ENCODE results near the gene OSER1. TPM values are rescaled to one million over a fixed set of nuclear protein-coding genes. Genes with fewer than 3 reads are reported as not detected.

OSER1 gene
- total RNA-seq, 5 donors from 2014 or later (not counting 1 experiment from before 2014, with no cell fraction given) = 28.7 to 96.7 (median 35.4) TPM

DNA sequence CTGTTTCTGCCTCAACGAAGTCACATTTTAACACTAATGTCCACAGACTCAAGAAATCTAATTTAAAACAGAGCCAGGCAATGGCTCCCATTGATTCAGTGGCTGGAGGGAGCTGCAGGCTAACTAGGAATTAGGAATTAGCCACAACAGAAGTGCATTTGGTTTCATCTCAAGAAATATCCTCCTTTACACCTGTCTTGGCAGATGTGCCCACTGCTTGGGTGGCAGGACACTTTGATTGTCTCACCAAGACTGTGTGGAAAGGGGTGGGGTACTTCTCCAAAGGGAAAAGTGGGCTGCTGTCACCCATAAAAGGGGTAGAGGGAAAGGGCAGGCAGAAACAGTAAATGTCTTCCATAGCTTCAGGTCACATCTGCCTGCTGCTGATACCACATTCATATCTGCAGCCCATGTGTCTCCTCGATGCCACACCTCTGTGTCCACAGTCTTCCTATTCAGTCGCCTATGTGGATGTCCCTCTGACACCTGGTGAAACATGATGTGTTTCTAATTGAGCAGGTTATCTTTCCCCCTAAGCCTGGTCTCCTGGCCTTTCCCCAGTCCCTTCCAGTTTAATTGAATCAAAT lies 10.9 kb upstream of the OSER1 start:
- Mint-ChIP-seq H3K36me3 (peaks cover 3% of the 10 kb centered on the region), H3K9me3 (no peaks in the 10 kb centered on the region), H3K4me1 (peaks cover 49 to 57% (median 53%) of the 10 kb centered on the region in 3 donors), H3K27me3 (no peaks in the 10 kb centered on the region), H3K27ac (peak overlapping the region; percentile 95 to 96), H3K4me3 (peak overlapping the region in 1 of 3 donors; percentile 85)
- Histone ChIP-seq H3K4me3 (ENCODE audit: control insufficient read depth in 1 of 2, extremely low read depth in 1 of 2, low read length in 1 of 2) (no peak overlapping the region), H3K27ac (ENCODE audit: low read length) (no peak overlapping the region), H3K36me3 (ENCODE audit: control insufficient read depth in 2 of 2, extremely low read depth in 1 of 2, insufficient read depth in 1 of 2, low read length in 1 of 2) (peaks cover 0 to under 1% of the 10 kb centered on the region in 2 donors), H3K4me1 (ENCODE audit: control insufficient read depth in 1 of 2, extremely low read depth in 1 of 2, insufficient read depth in 2 of 2, low read length in 2 of 2) (peaks cover 36 to 42% of the 10 kb centered on the region in 2 experiments), H3K27me3 (replicated peaks in 1 of 2; ENCODE audit: control insufficient read depth in 2 of 2, extremely low read depth in 1 of 2, insufficient read depth in 2 of 2, low read length in 1 of 2) (no peaks in the 10 kb centered on the region), H3K9me3 (no peaks in the 10 kb centered on the region)
- ChIA-PET POLR2A (interaction anchor here in 1 of 2 donors (0.5 kb wide), 1 partner anchor 123 kb away, joined by 3 read pairs; no protein-coding TSS in a partner anchor), CTCF (no interaction called here)
- ATAC-seq (replicated peaks in 1 of 4) (no peak), DNase-seq (no peak)
- WGBS (ENCODE audit: insufficient coverage) = 60% methylated on average over 1 of the region's 3 CpGs

GRCh38 chr20:44219791-44220190 lies 9.2 kb upstream of the OSER1 start:
- peaks cover 39 to 49% of the 10 kb centered on the region in 2 experiments for H3K4me1 ChIP-seq (ENCODE audit: control insufficient read depth in 1 of 2, extremely low read depth in 1 of 2, insufficient read depth in 2 of 2, low read length in 2 of 2)
- H3K4me3 Mint-ChIP-seq = peak overlapping the region; percentile 52 to 85 (median 58)
- no peaks in the 10 kb centered on the region for H3K9me3 ChIP-seq
- H3K4me3 ChIP-seq (ENCODE audit: control insufficient read depth in 1 of 2, extremely low read depth in 1 of 2, low read length in 1 of 2) = peak overlapping the region in 1 of 2 donors; percentile 7
- H3K9me3 Mint-ChIP-seq = no peaks in the 10 kb centered on the region
- H3K27ac Mint-ChIP-seq = peak overlapping the region; percentile 95 to 96
- no peaks in the 10 kb centered on the region for H3K27me3 Mint-ChIP-seq
- ATAC-seq (replicated peaks in 1 of 4) = no peak
- H3K36me3 Mint-ChIP-seq = peaks cover 14% of the 10 kb centered on the region
- ChIA-PET POLR2A (no interaction called here), CTCF (interaction anchor here in 1 of 2 donors (8.2 kb wide), 1 partner anchor 90 kb away, joined by 111 read pairs; the partner anchor contains the start of gene FITM2)
- H3K36me3 ChIP-seq (ENCODE audit: control insufficient read depth in 2 of 2, extremely low read depth in 1 of 2, insufficient read depth in 1 of 2, low read length in 1 of 2) = peaks cover 0 to 2% of the 10 kb centered on the region in 2 donors
- no peak for DNase-seq
- H3K27ac ChIP-seq (ENCODE audit: low read length) = peak overlapping the region; percentile 76
- no peaks in the 10 kb centered on the region for H3K27me3 ChIP-seq (replicated peaks in 1 of 2; ENCODE audit: control insufficient read depth in 2 of 2, extremely low read depth in 1 of 2, insufficient read depth in 2 of 2, low read length in 1 of 2)
- peaks cover 63 to 70% (median 67%) of the 10 kb centered on the region in 3 donors for H3K4me1 Mint-ChIP-seq
- 80% methylated on average over 6 of the region's 6 CpGs for WGBS (ENCODE audit: insufficient coverage)

DNA sequence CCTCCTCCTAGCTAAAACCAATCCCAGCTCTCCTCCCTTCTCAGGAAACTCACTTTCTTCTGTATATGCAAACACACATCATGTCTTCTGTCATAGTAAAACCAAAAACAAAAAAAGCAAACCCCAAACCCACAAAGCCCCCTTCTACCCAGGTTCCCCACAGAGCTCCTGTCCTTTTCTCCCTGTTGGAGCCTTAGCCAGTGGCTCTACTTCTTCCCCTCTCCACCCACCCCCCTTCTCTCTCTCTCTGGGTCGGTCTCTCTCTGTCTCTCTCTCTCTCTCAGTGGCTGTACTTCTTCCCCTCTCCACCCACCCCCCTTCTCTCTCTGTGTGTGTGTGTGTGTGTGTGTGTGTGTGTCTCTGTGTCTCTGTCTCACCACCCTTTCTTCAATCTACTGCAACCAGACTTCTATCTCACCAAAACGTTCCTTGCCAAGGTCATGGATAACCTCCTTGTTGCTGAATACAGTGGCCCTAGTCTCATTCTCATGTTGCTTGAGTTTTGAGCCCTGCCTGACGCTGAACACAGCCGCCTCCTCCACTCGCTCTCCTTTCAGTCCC lies 8.7 kb upstream of the OSER1 start:
- H3K36me3 ChIP-seq (ENCODE audit: control insufficient read depth in 2 of 2, extremely low read depth in 1 of 2, insufficient read depth in 1 of 2, low read length in 1 of 2) = peaks cover 0 to 2% of the 10 kb centered on the region in 2 donors
- Mint-ChIP-seq H3K4me3 (peak overlapping the region; percentile 78 to 85 (median 78)), H3K36me3 (peaks cover 14% of the 10 kb centered on the region), H3K4me1 (peaks cover 68 to 73% (median 72%) of the 10 kb centered on the region in 3 donors), H3K9me3 (no peaks in the 10 kb centered on the region), H3K27me3 (no peaks in the 10 kb centered on the region), H3K27ac (peak overlapping the region; percentile 95 to 96)
- H3K9me3 ChIP-seq = no peaks in the 10 kb centered on the region
- ChIA-PET CTCF (interaction anchor here (0.7 to 8.2 kb wide), 13 partner anchors 16 to 913 kb away, joined by 3 to 246 read pairs (median 4); partner anchors contain the start of gene FITM2 (in 2 of the 2)), POLR2A (interaction anchor here (0.6 to 1.2 kb wide), 5 partner anchors 10 to 425 kb away, joined by 3 to 5 read pairs (median 4); partner anchors contain the start of gene FITM2 (in 1 of the 2))
- H3K27ac ChIP-seq (ENCODE audit: low read length) = peak overlapping the region; percentile 76
- H3K4me1 ChIP-seq (ENCODE audit: control insufficient read depth in 1 of 2, extremely low read depth in 1 of 2, insufficient read depth in 2 of 2, low read length in 2 of 2) = peaks cover 39 to 50% of the 10 kb centered on the region in 2 experiments
- WGBS (ENCODE audit: insufficient coverage) = 29% methylated on average over 4 of the region's 5 CpGs
- peak in 3 of 4 experiments; percentile 8 to 15 (median 14) for ATAC-seq (replicated peaks in 1 of 4)
- peak overlapping the region in 1 of 2 donors; percentile 7 for H3K4me3 ChIP-seq (ENCODE audit: control insufficient read depth in 1 of 2, extremely low read depth in 1 of 2, low read length in 1 of 2)
- no peaks in the 10 kb centered on the region for H3K27me3 ChIP-seq (replicated peaks in 1 of 2; ENCODE audit: control insufficient read depth in 2 of 2, extremely low read depth in 1 of 2, insufficient read depth in 2 of 2, low read length in 1 of 2)
- peak in 11 of 35 experiments; percentile 12 to 42 (median 33) for DNase-seq

DNA sequence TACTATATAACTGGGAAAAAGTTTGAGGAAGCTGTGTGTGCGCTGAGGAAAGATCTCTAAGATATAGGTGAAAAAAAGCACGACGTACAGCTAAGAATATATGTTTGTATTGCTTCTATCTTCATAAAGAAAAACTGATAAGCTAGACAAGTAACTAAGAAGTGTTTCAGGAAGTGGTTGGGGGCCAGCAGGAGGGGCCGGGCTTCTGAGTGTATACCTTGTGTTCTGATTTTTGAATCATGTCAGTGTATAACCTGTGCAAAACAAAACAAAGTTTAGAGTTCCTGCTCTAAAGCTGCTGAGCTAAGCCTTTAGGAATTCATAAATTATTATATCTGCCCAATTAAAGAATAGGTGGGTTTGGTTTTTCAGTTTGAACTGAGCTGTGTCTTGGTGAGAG lies 7.9 kb upstream of the OSER1 start:
- peak; percentile 73 to 78 (median 77) for ATAC-seq (replicated peaks in 1 of 4)
- peak in 33 of 35 experiments; percentile 30 to 77 (median 59) for DNase-seq
- Mint-ChIP-seq H3K9me3 (no peaks in the 10 kb centered on the region), H3K36me3 (peaks cover 14% of the 10 kb centered on the region), H3K4me3 (peak overlapping the region; percentile 78 to 85 (median 78)), H3K4me1 (peaks cover 73 to 74% (median 73%) of the 10 kb centered on the region in 3 donors), H3K27ac (peak overlapping the region; percentile 95 to 96), H3K27me3 (no peaks in the 10 kb centered on the region)
- Histone ChIP-seq H3K4me1 (ENCODE audit: control insufficient read depth in 1 of 2, extremely low read depth in 1 of 2, insufficient read depth in 2 of 2, low read length in 2 of 2) (peaks cover 39 to 50% of the 10 kb centered on the region in 2 experiments), H3K36me3 (ENCODE audit: control insufficient read depth in 2 of 2, extremely low read depth in 1 of 2, insufficient read depth in 1 of 2, low read length in 1 of 2) (peaks cover 0 to 2% of the 10 kb centered on the region in 2 donors), H3K9me3 (no peaks in the 10 kb centered on the region), H3K27ac (ENCODE audit: low read length) (peak overlapping the region; percentile 76), H3K4me3 (ENCODE audit: control insufficient read depth in 1 of 2, extremely low read depth in 1 of 2, low read length in 1 of 2) (peak overlapping the region in 1 of 2 donors; percentile 40), H3K27me3 (replicated peaks in 1 of 2; ENCODE audit: control insufficient read depth in 2 of 2, extremely low read depth in 1 of 2, insufficient read depth in 2 of 2, low read length in 1 of 2) (no peaks in the 10 kb centered on the region)
- WGBS (ENCODE audit: insufficient coverage) = no CpG with 5 or more reads among the region's 4 CpGs
- POLR2A ChIA-PET = interaction anchor here (0.6 to 1.2 kb wide), 6 partner anchors 10 to 123 kb away, joined by 3 to 5 read pairs (median 4); partner anchors contain the start of gene FITM2 (in 2 of the 2)
- CTCF ChIA-PET = interaction anchor here (0.6 to 8.2 kb wide), 19 partner anchors 8 to 648 kb away, joined by 3 to 246 read pairs (median 4); partner anchors contain the start of genes FITM2 (in 2 of the 2), OSER1 (in 1 of the 2) and TTPAL (in 1 of the 2)

DNA sequence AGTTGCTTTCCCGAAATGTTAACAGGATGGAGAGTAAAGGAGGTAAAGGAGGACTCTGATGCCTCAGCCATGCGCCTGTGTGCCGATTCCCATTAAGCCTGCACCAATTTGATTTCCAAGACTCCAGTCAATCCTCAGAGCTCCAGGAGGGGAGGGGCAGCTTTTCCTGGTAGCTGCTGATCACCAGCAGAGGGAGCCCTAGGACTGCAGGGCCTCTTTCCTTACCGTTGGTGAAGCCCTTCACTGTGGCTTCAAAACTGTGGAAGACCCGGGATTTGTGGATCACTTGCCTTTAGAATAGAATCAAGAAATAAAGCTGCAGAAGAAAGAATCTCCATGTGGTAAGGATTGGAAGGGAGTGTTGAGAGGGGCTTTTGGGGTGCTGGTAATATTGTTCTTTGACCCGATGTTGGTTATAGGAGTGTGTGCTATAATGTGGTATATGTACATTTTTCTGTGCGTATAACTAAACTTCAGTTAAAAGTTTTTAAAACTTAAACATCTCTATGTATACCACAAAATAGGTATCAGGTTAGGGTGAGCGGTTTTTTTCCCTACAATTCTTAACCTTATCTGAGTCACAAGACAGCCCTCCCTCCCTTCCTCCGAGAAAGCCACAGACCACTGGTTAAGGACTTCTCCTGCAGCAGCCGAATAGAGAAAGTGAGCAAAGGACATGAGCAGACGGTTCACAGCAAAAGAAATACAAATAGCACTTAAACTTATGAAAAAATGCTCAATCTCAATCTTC lies 6.9 kb upstream of the OSER1 start:
- no peaks in the 10 kb centered on the region for H3K9me3 ChIP-seq
- ATAC-seq (replicated peaks in 1 of 4) (peak; percentile 50 to 66 (median 54)), DNase-seq (peak; percentile 38 to 88 (median 61))
- Mint-ChIP-seq H3K9me3 (no peaks in the 10 kb centered on the region), H3K4me1 (peaks cover 65 to 77% (median 75%) of the 10 kb centered on the region in 3 donors), H3K4me3 (peak overlapping the region; percentile 78 to 85 (median 78)), H3K27me3 (no peaks in the 10 kb centered on the region), H3K36me3 (peaks cover 14% of the 10 kb centered on the region), H3K27ac (peak overlapping the region; percentile 95 to 96)
- H3K27me3 ChIP-seq (replicated peaks in 1 of 2; ENCODE audit: control insufficient read depth in 2 of 2, extremely low read depth in 1 of 2, insufficient read depth in 2 of 2, low read length in 1 of 2) = no peaks in the 10 kb centered on the region
- WGBS (ENCODE audit: insufficient coverage) = 0% methylated on average over 2 of the region's 11 CpGs
- peaks cover 39 to 52% of the 10 kb centered on the region in 2 experiments for H3K4me1 ChIP-seq (ENCODE audit: control insufficient read depth in 1 of 2, extremely low read depth in 1 of 2, insufficient read depth in 2 of 2, low read length in 2 of 2)
- H3K36me3 ChIP-seq (ENCODE audit: control insufficient read depth in 2 of 2, extremely low read depth in 1 of 2, insufficient read depth in 1 of 2, low read length in 1 of 2) = peaks cover 0 to 2% of the 10 kb centered on the region in 2 donors
- CTCF ChIA-PET = interaction anchor here (0.6 to 8.2 kb wide), 32 partner anchors 7 to 649 kb away, joined by 3 to 246 read pairs (median 4); partner anchors contain the start of genes FITM2 (in 2 of the 2), OSER1 (in 1 of the 2), SERINC3 (in 1 of the 2) and TTPAL (in 1 of the 2)
- peak overlapping the region; percentile 76 for H3K27ac ChIP-seq (ENCODE audit: low read length)
- POLR2A ChIA-PET = interaction anchor here (0.6 to 0.7 kb wide), 3 partner anchors 16 to 1385 kb away, joined by 3 read pairs; partner anchors contain the start of gene FITM2 (in 1 of the 2)
- peak overlapping the region; percentile 40 to 54 for H3K4me3 ChIP-seq (ENCODE audit: control insufficient read depth in 1 of 2, extremely low read depth in 1 of 2, low read length in 1 of 2)

All from T-cell (primary cell).